ENCODE results near the gene PDE3B. TPM values are rescaled to one million over a fixed set of nuclear protein-coding genes. Genes with fewer than 3 reads are reported as not detected.

PDE3B gene
- total and polyA plus RNA-seq, 2 of the 8 experiments (the other 6 are each of a cell fraction or from before 2014, with no cell fraction given): 2.7 to 10.9 TPM

DNA sequence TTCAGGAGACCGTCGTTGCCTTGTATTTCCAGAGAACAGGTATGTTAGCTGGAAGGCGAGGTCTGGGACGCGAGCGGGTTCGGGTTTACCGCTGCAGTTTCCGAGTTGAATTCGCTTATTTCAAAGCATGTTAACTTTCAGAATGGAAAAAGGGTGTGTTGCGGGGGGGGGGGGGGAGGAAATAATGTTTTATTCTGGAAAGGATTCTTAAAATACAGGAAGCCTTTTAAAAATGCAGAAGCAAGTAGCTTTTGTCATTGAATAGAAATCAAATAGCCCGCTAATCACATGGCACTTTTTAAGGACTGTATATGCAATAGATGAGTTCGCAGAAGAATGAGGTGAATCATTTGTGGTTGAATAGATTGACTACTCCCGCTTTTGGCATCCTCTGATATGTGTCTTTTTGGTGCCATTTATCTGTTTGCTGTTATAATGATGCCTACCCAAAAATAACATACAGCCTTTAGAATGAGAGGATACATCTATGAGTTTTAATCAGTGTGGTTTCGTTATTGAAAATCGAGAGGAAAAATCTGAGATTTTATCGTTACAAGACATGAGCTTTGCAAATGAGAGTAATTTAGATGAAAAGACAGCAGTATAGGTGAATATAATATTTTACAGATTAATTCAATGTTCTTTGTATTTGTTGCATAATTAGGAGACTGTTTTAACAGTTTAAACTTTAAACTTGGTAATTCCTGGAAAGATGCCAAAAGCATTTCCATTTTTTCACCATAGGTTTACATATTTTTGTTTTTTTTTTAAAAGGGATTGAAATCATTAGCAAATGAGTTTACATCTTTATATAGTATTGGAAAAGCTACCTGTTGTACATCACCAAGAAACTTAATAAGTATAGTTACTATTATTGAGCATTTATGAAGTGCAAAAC lies 1.7 kb downstream of the PDE3B start:
- H2BK15ac ChIP-seq (ENCODE audit: low read length): no peak overlapping the region
- peak overlapping the region; percentile 79 to 88 for H3K4me2 ChIP-seq (ENCODE audit: insufficient read depth in 1 of 2, low read depth in 2 of 2, low read length in 2 of 2)
- no peak overlapping the region for H2BK5ac ChIP-seq (ENCODE audit: low read depth, low read length)
- POLR2A ChIA-PET (ENCODE audit: partially characterized antibody): interaction anchor here (0.6 to 2.0 kb wide), 13 partner anchors 9 to 262 kb away, joined by 3 to 10 read pairs (median 5); partner anchors contain the start of gene CYP2R1
- H2BK20ac ChIP-seq (ENCODE audit: low read length): no peak overlapping the region
- no peaks in the 10 kb centered on the region for H3K36me3 ChIP-seq (ENCODE audit: control insufficient read depth in 2 of 4, insufficient read depth in 4 of 4, low read length in 3 of 4)
- H3K27ac ChIP-seq (ENCODE audit: low read depth, low read length): no peak overlapping the region
- no peak overlapping the region for H4K91ac ChIP-seq (replicated peaks; ENCODE audit: insufficient read length, low read length)
- no peak overlapping the region for H2BK120ac ChIP-seq (replicated peaks; ENCODE audit: low read depth, low read length)
- H4K20me1 ChIP-seq (replicated peaks in 1 of 2; ENCODE audit: control insufficient read depth in 1 of 2, insufficient read depth in 2 of 2, low read length in 2 of 2): peaks cover 6 to 7% of the 10 kb centered on the region in 2 experiments
- peaks cover 0 to 6% of the 10 kb centered on the region in 2 experiments; a peak in 2 of 4 replicates for H3K79me2 ChIP-seq (ENCODE audit: control insufficient read depth in 1 of 2, insufficient read depth in 2 of 2, low read length in 2 of 2)
- no peak overlapping the region; the same call in 1 of the 2 replicates for H2BK12ac ChIP-seq (ENCODE audit: low read depth, low read length)
- CTCF ChIA-PET (ENCODE audit: partially characterized antibody): interaction anchor here (0.6 to 1.9 kb wide), 14 partner anchors 9 to 571 kb away, joined by 3 to 8 read pairs (median 4); partner anchors contain the start of gene PSMA1
- H2AFZ ChIP-seq (ENCODE audit: low read length): peak overlapping the region; percentile 30; the same call in 1 of the 2 replicates
- peak overlapping the region; percentile 74 to 89 (median 76) for H3K4me3 ChIP-seq (ENCODE audit: extremely low read depth in 1 of 4, insufficient read depth in 2 of 4, low read depth in 3 of 4, low read length in 4 of 4)
- H3K18ac ChIP-seq (ENCODE audit: extremely low read depth, low read length): no peak overlapping the region
- FAIRE-seq: no peak
- peaks cover 0 to 3% (median 0%) of the 10 kb centered on the region in 4 experiments; a peak in 2 of 7 replicates for H3K4me1 ChIP-seq (replicated peaks in 1 of 4; ENCODE audit: control insufficient read depth in 3 of 4, insufficient read depth in 4 of 4, low read length in 3 of 4)
- H3K4ac ChIP-seq (replicated peaks; ENCODE audit: insufficient read length, low read depth, low read length): no peak overlapping the region
- peak overlapping the region in 3 of 4 experiments; percentile 33 to 84 (median 78); a peak in 5 of 7 replicates for H3K9ac ChIP-seq (replicated peaks in 1 of 4; ENCODE audit: extremely low read depth in 1 of 4, low read depth in 3 of 4, low read length in 3 of 4)
- no peak overlapping the region for H3K23ac ChIP-seq (ENCODE audit: insufficient read length)
- H3K56ac ChIP-seq (replicated peaks; ENCODE audit: insufficient read length, low read depth, low read length): no peak overlapping the region
- no peak overlapping the region for H2AK5ac ChIP-seq (ENCODE audit: low read depth, low read length)
- DNase-seq (ENCODE audit: low read depth in 1 of 2, low spot score in 2 of 2): no peak
- H3K79me1 ChIP-seq (ENCODE audit: low read depth, low read length): no peaks in the 10 kb centered on the region
- no peak overlapping the region for H4K5ac ChIP-seq (ENCODE audit: insufficient read length, low read depth, low read length)
- TF ChIP-seq PHF8 (conservative IDR thresholded peaks at IDR 0.05; ENCODE audit: low read depth, low read length): no peak
- peak; percentile 22 for TF ChIP-seq SUZ12 (IDR thresholded peaks at IDR 0.05; ENCODE audit: low read length)
- peak; percentile 8 for TF ChIP-seq RNF2 (IDR thresholded peaks at IDR 0.05; ENCODE audit: borderline replicate concordance, low read depth, low read length, missing control alignments, poor library complexity, severe bottlenecking)
- peak; percentile 8 for TF ChIP-seq ASH2L (IDR thresholded peaks at IDR 0.05; ENCODE audit: low read length)
- H3K14ac ChIP-seq (ENCODE audit: insufficient read length): no peak overlapping the region
- H3K27me3 ChIP-seq (replicated peaks in 1 of 4; ENCODE audit: control insufficient read depth in 3 of 4, extremely low read depth in 1 of 4, insufficient read depth in 3 of 4, low read length in 3 of 4): peaks cover 2 to 30% (median 19%) of the 10 kb centered on the region in 4 experiments
- no peak overlapping the region; the same call in 1 of the 2 replicates for H4K8ac ChIP-seq (ENCODE audit: extremely low read depth, insufficient read depth, low read length)
- 6% methylated on average over 17 of the region's 17 CpGs; no CpG with 5 or more reads in 1 of the 2 experiments for WGBS, 2 experiments (ENCODE audit: extremely low coverage in 1 of 2, insufficient coverage in 1 of 2, insufficient read length in 1 of 2, insufficient replicate concordance in 2 of 2, low coverage in 1 of 2, low lambda C conversion rate in 2 of 2, missing lambda C conversion rate in 1 of 2)
- H3K23me2 ChIP-seq (ENCODE audit: low read depth, low read length): peaks cover 14% of the 10 kb centered on the region; the same call in 1 of the 2 replicates
- no peaks in the 10 kb centered on the region for H3K9me3 ChIP-seq (ENCODE audit: insufficient read depth in 2 of 2, low read depth in 1 of 2, low read length in 1 of 2)

All from H1 (cell line).